OCI-LY7 (cell line): Measurements from ENCODE around the gene RASA2. TPM values are rescaled to one million over a fixed set of nuclear protein-coding genes. Genes with fewer than 3 reads are reported as not detected.
"Not testable (repeated sequence)": the region's sequence is repeated elsewhere in the genome, so short reads cannot be mapped to it uniquely, and the experiment has no call there.

ENCODE experiments used
- BruUV-seq: library from RNA; stranded (reverse); fragments of 400-500 nt; replicated peaks from 2 replicates; lab custom pipeline; 2021; lab: Mats Ljungman, UMichigan
- CTCF ChIA-PET: fragments of 300-600 bp; sonication (Branson Sonifier 250); formaldehyde crosslinking; loops from one replicate; lab custom pipeline; 2022; ENCODE audit warnings: antibody characterized with exemption; ENCODE audit not compliant: unreplicated experiment; lab: Charles Lee
- POLR2A ChIA-PET: fragments of 300-600 bp; sonication (Branson Sonifier 250); formaldehyde crosslinking; loops from one replicate; lab custom pipeline; 2022; ENCODE audit warnings: antibody characterized with exemption; lab: Charles Lee
- DNase-seq: peaks from one replicate; pipeline ENCODE4 v3.0.0-alpha.2; 2015; ENCODE audit warnings: low spot score
- H2AFZ ChIP-seq: fragments of 200-600 bp; sonication (generic), shearing (Covaris generic); 2 replicates; pipeline ENCODE4 v1.6.1; 2014; ENCODE audit warnings: mild to moderate bottlenecking, antibody characterized with exemption, low read length, moderate library complexity
- H3K27ac ChIP-seq: fragments of 200-600 bp; sonication (generic); 2 replicates; pipeline ENCODE4 v1.5.1; 2014; ENCODE audit warnings: mixed run types, low read depth, mild to moderate bottlenecking, moderate library complexity, low read length, inconsistent platforms; ENCODE audit not compliant: poor library complexity, severe bottlenecking
- H3K36me3 ChIP-seq: fragments of 200-600 bp; sonication (generic); 2 replicates; pipeline ENCODE4 v1.6.1; 2014; ENCODE audit warnings: mild to moderate bottlenecking, antibody characterized with exemption, low read length, moderate library complexity, mixed read lengths; ENCODE audit not compliant: insufficient read depth
- H3K4me1 ChIP-seq: fragments of 200-600 bp; sonication (generic); 2 replicates; pipeline ENCODE4 v1.5.1; 2014; ENCODE audit warnings: mild to moderate bottlenecking, low read length; ENCODE audit not compliant: insufficient read depth, poor library complexity, severe bottlenecking
- H3K4me2 ChIP-seq: fragments of 200-600 bp; sonication (generic); 2 replicates; pipeline ENCODE4 v1.6.1; 2014; ENCODE audit warnings: mild to moderate bottlenecking, low read length
- H3K4me3 ChIP-seq: fragments of 200-600 bp; sonication (generic); 2 replicates; pipeline ENCODE4 v1.5.1; 2014; ENCODE audit warnings: mild to moderate bottlenecking, low read depth, low read length; ENCODE audit not compliant: poor library complexity, severe bottlenecking
- H3K79me2 ChIP-seq: fragments of 200-600 bp; sonication (generic); 2 replicates; pipeline ENCODE4 v1.6.1; 2016; ENCODE audit warnings: low read depth, mild to moderate bottlenecking, low read length, moderate library complexity, mixed read lengths; ENCODE audit not compliant: insufficient read depth
- H3K9me2 ChIP-seq: fragments of 200-600 bp; sonication (generic); 2 replicates; pipeline ENCODE4 v1.6.1; 2016; ENCODE audit warnings: mild to moderate bottlenecking, low read length, mixed read lengths; ENCODE audit not compliant: insufficient read depth
- H3K9me3 ChIP-seq: fragments of 200-600 bp; sonication (generic); 2 replicates; pipeline ENCODE4 v1.6.1; 2014; ENCODE audit warnings: mild to moderate bottlenecking, mixed run types, low read length, mixed read lengths
- H4K20me1 ChIP-seq: fragments of 200-600 bp; sonication (generic); 2 replicates; pipeline ENCODE4 v1.6.1; 2014; ENCODE audit warnings: mild to moderate bottlenecking, antibody characterized with exemption, low read length, moderate library complexity, mixed read lengths; ENCODE audit not compliant: insufficient read depth
- CTCF ChIP-seq: fragments of 200-600 bp; sonication (generic); conservative IDR thresholded peaks from 2 replicates; pipeline ENCODE4 v1.5.1; 2014; ENCODE audit warnings: mild to moderate bottlenecking, antibody characterized with exemption, low read length, moderate library complexity, mixed read lengths
- EZH2phosphoT487 ChIP-seq: fragments of 200-600 bp; sonication (generic); IDR thresholded peaks from 2 replicates; pipeline ENCODE4 v1.6.1; 2018; ENCODE audit warnings: low read depth, borderline replicate concordance, mild to moderate bottlenecking, mixed run types, antibody characterized with exemption, low read length, moderate library complexity, mixed read lengths
- intact Hi-C: fragments of 100-400 bp; cut with micrococcal nuclease; formaldehyde crosslinking; loops from one replicate; pipeline ENCODE4 v1.10.0; 2022; ENCODE audit not compliant: unreplicated experiment
- total RNA-seq, 2 experiments: library from RNA; depleted of rRNA in 1 of 2; stranded (reverse); fragments of >200 nt in 1 of 2; shearing (Covaris generic) in 1 of 2; gene quantifications; 2 replicates each; pipeline ENCODE4 v1.2.3, GENCODE V29; 2014 to 2022

RASA2 gene
- total RNA-seq, 2 experiments from 2014 or later: 11.0 to 21.7 TPM

- Histone ChIP-seq H2AFZ (no peak overlapping the region), H3K27ac (no peak overlapping the region), H3K36me3 (peaks cover 13% of the 10 kb centered on the region), H4K20me1 (peaks cover 53% of the 10 kb centered on the region), H3K79me2 (peaks cover 83% of the 10 kb centered on the region), H3K9me2 (no peaks in the 10 kb centered on the region), H3K4me2 (no peak overlapping the region), H3K4me3 (no peak overlapping the region), H3K4me1 (peaks cover 21% of the 10 kb centered on the region), H3K9me3 (no peaks in the 10 kb centered on the region)
- ChIA-PET CTCF (no interaction called here), POLR2A (interaction anchor here (1.1 kb wide), 1 partner anchor 60 kb away, joined by 3 read pairs; no protein-coding TSS in a partner anchor)
- no peak for DNase-seq
- no TSS peak for BruUV-seq
- TF ChIP-seq CTCF (no peak), EZH2phosphoT487 (no peak)
- intact Hi-C loops: no loop called here
These were observed 6.4 kb downstream of the RASA2 start for GRCh38 chr3:141493184-141493583.

GRCh38 chr3:141497589-141497988 is 10.8 kb downstream of the RASA2 start:
- H3K9me3 ChIP-seq, H3K27ac ChIP-seq, H3K4me2 ChIP-seq, CTCF ChIA-PET, H2AFZ ChIP-seq, intact Hi-C loops, BruUV-seq, DNase-seq, H3K4me3 ChIP-seq, H3K9me2 ChIP-seq: not testable (repeated sequence)
- POLR2A ChIA-PET: interaction anchor here (0.6 to 1.2 kb wide), 2 partner anchors 10 to 594 kb away, joined by 3 to 9 read pairs; partner anchors contain the start of gene RASA2
- Histone ChIP-seq H3K36me3 (peaks cover 12% of the 10 kb centered on the region; the same call in 1 of the 2 replicates), H3K79me2 (peaks cover 82% of the 10 kb centered on the region), H4K20me1 (peaks cover 16% of the 10 kb centered on the region; the same call in 1 of the 2 replicates), H3K4me1 (peaks cover 15% of the 10 kb centered on the region)

GRCh38 chr3:141498598-141499223 is 11.9 kb downstream of the RASA2 start:
- H2AFZ ChIP-seq: peak overlapping the region; percentile 32; the same call in 1 of the 2 replicates
- CTCF ChIA-PET: interaction anchor here (0.8 kb wide), 1 partner anchor 16 kb away, joined by 3 read pairs; no protein-coding TSS in a partner anchor
- POLR2A ChIA-PET: interaction anchor here (0.7 to 1.3 kb wide), 6 partner anchors 10 to 112 kb away, joined by 3 to 6 read pairs (median 4); no protein-coding TSS in a partner anchor
- H3K4me3 ChIP-seq: peak overlapping the region; percentile 51
- H3K9me2 ChIP-seq: no peaks in the 10 kb centered on the region
- 0 out of 2 replicates have a peak, but pooled peaks cover 11% of the 10 kb centered on the region for H4K20me1 ChIP-seq
- H3K27ac ChIP-seq: peak overlapping the region; percentile 42
- TF ChIP-seq EZH2phosphoT487: no peak
- TF ChIP-seq CTCF: no peak
- DNase-seq: peak; percentile 91
- H3K9me3 ChIP-seq: no peaks in the 10 kb centered on the region
- no TSS peak for BruUV-seq
- H3K4me1 ChIP-seq: peaks cover 15% of the 10 kb centered on the region
- peak overlapping the region; percentile 73 for H3K4me2 ChIP-seq
- H3K36me3 ChIP-seq: peaks cover 23% of the 10 kb centered on the region; the same call in 1 of the 2 replicates
- intact Hi-C loops: no loop called here
- peaks cover 75% of the 10 kb centered on the region for H3K79me2 ChIP-seq
